ENCODE measurements around the gene MTO1. TPM values are rescaled to one million over a fixed set of nuclear protein-coding genes. Genes with fewer than 3 reads are reported as not detected.

Gene MTO1
- total RNA-seq, 2 experiments from 2014 or later = 47.9 to 48.0 TPM

GRCh38 chr6:73521351-73521985, 59.9 kb downstream of the MTO1 start:
- DNase-seq (peak in 4 of 14 experiments; percentile 51 to 74 (median 62)), ATAC-seq (ENCODE audit: poor library complexity) (peak; percentile 43)
- Histone ChIP-seq H3K36me3 (ENCODE audit: insufficient read depth, low read length) (peaks cover 35% of the 10 kb centered on the region), H3K4me1 (ENCODE audit: insufficient read depth, low read length) (peaks cover 59% of the 10 kb centered on the region), H3K27me3 (ENCODE audit: control insufficient read depth in 1 of 2, insufficient read depth in 2 of 2, low read length in 2 of 2) (no peaks in the 10 kb centered on the region), H3K9me3 (ENCODE audit: control insufficient read depth in 1 of 2, insufficient read depth in 1 of 2, low read length in 2 of 2) (no peaks in the 10 kb centered on the region), H3K27ac (ENCODE audit: low read depth in 1 of 2, low read length in 2 of 2) (peak overlapping the region; percentile 99), H3K4me3 (ENCODE audit: low read length) (peak overlapping the region; percentile 90)
- ChIA-PET POLR2A (interaction anchor here (0.5 to 7.0 kb wide), 24 partner anchors 8 to 1722 kb away, joined by 3 to 140 read pairs (median 6); partner anchors contain the start of genes CGAS, COX7A2, KHDC1 and MTO1), CTCF (interaction anchor here (1.2 to 2.6 kb wide), 3 partner anchors 59 to 132 kb away, joined by 6 to 13 read pairs (median 8); partner anchors contain the start of gene SLC17A5)
- Mint-ChIP-seq H3K36me3 (ENCODE audit: low read depth) (peaks cover 56% of the 10 kb centered on the region), H3K9me3 (no peaks in the 10 kb centered on the region), H3K4me1 (ENCODE audit: low read depth) (peaks cover 67% of the 10 kb centered on the region), H3K27me3 (no peaks in the 10 kb centered on the region), H3K27ac (peak overlapping the region; percentile 97), H3K4me3 (peak overlapping the region; percentile 94)
- no peak for TF ChIP-seq CTCF (IDR thresholded peaks at IDR 0.05)
- intact Hi-C loops (cut with DNase I, micrococcal nuclease) = loop anchor here (2.0 to 5.0 kb wide), 4 partner anchors 61 to 259 kb away; partner anchors contain the start of genes KHDC1 (in 1 of the 2), MTO1 (in 1 of the 2) and SLC17A5 (in 1 of the 2)

- peak overlapping the region; percentile 90 for H3K4me3 ChIP-seq (ENCODE audit: low read length)
- H3K9me3 Mint-ChIP-seq = no peaks in the 10 kb centered on the region
- H3K4me1 ChIP-seq (ENCODE audit: insufficient read depth, low read length) = peaks cover 43% of the 10 kb centered on the region
- H3K27me3 ChIP-seq (ENCODE audit: control insufficient read depth in 1 of 2, insufficient read depth in 2 of 2, low read length in 2 of 2) = no peaks in the 10 kb centered on the region
- DNase-seq (peak; percentile 51 to 88 (median 64)), ATAC-seq (ENCODE audit: poor library complexity) (peak; percentile 12)
- H3K27ac Mint-ChIP-seq = peak overlapping the region; percentile 97
- TF ChIP-seq CTCF (IDR thresholded peaks at IDR 0.05) = no peak
- peaks cover 36% of the 10 kb centered on the region for H3K36me3 Mint-ChIP-seq (ENCODE audit: low read depth)
- peaks cover 49% of the 10 kb centered on the region for H3K4me1 Mint-ChIP-seq (ENCODE audit: low read depth)
- peaks cover 15% of the 10 kb centered on the region for H3K36me3 ChIP-seq (ENCODE audit: insufficient read depth, low read length)
- intact Hi-C loops (cut with DNase I, micrococcal nuclease) = loop anchor here in 1 of 2 experiments (5.0 kb wide), 1 partner anchor 261 kb away; the partner anchor contains the start of gene KHDC1
- peak overlapping the region; percentile 99 for H3K27ac ChIP-seq (ENCODE audit: low read depth in 1 of 2, low read length in 2 of 2)
- H3K4me3 Mint-ChIP-seq = peak overlapping the region; percentile 94
- CTCF ChIA-PET = interaction anchor here (0.8 to 1.4 kb wide), 4 partner anchors 8 to 87 kb away, joined by 3 to 9 read pairs (median 6); no protein-coding TSS in a partner anchor
- POLR2A ChIA-PET = interaction anchor here (0.6 to 7.0 kb wide), 19 partner anchors 8 to 1720 kb away, joined by 3 to 140 read pairs (median 5); partner anchors contain the start of genes CGAS, COX7A2, MTO1 and SLC17A5
- no peaks in the 10 kb centered on the region for H3K27me3 Mint-ChIP-seq
- H3K9me3 ChIP-seq (ENCODE audit: control insufficient read depth in 1 of 2, insufficient read depth in 1 of 2, low read length in 2 of 2) = no peaks in the 10 kb centered on the region
Observed at GRCh38 chr6:73523434-73524123, 62.0 kb downstream of the MTO1 start.

GRCh38 chr6:73525546-73526330, 64.2 kb downstream of the MTO1 start:
- no peaks in the 10 kb centered on the region for H3K9me3 ChIP-seq (ENCODE audit: control insufficient read depth in 1 of 2, insufficient read depth in 1 of 2, low read length in 2 of 2)
- CTCF ChIA-PET = interaction anchor here (1.3 kb wide), 1 partner anchor 12 kb away, joined by 3 read pairs; no protein-coding TSS in a partner anchor
- no peak overlapping the region for H3K27ac Mint-ChIP-seq

More at GRCh38 chr6:73525546-73526330, 64.2 kb downstream of the MTO1 start:
- Histone ChIP-seq H3K36me3 (ENCODE audit: insufficient read depth, low read length) (no peaks in the 10 kb centered on the region), H3K4me3 (ENCODE audit: low read length) (no peak overlapping the region), H3K4me1 (ENCODE audit: insufficient read depth, low read length) (peaks cover 29% of the 10 kb centered on the region), H3K27ac (ENCODE audit: low read depth in 1 of 2, low read length in 2 of 2) (no peak overlapping the region), H3K27me3 (ENCODE audit: control insufficient read depth in 1 of 2, insufficient read depth in 2 of 2, low read length in 2 of 2) (no peaks in the 10 kb centered on the region)
- no peaks in the 10 kb centered on the region for H3K27me3 Mint-ChIP-seq
- DNase-seq (no peak), ATAC-seq (ENCODE audit: poor library complexity) (no peak)
- H3K9me3 Mint-ChIP-seq = no peaks in the 10 kb centered on the region
- POLR2A ChIA-PET = interaction anchor here (1.1 to 1.2 kb wide), 2 partner anchors 9 to 64 kb away, joined by 3 to 4 read pairs; partner anchors contain the start of gene MTO1
- H3K4me1 Mint-ChIP-seq (ENCODE audit: low read depth) = peaks cover 28% of the 10 kb centered on the region
- H3K36me3 Mint-ChIP-seq (ENCODE audit: low read depth) = peaks cover 14% of the 10 kb centered on the region
- no peak for TF ChIP-seq CTCF (IDR thresholded peaks at IDR 0.05)
- intact Hi-C loops (cut with DNase I, micrococcal nuclease) = loop anchor here in 1 of 2 experiments (5.0 kb wide), 1 partner anchor 62 kb away; no protein-coding TSS in a partner anchor
- no peak overlapping the region for H3K4me3 Mint-ChIP-seq
